Measurements from ENCODE around the gene KLHL21. TPM values are rescaled to one million over a fixed set of nuclear protein-coding genes. Genes with fewer than 3 reads are reported as not detected.

The KLHL21 gene
- total RNA-seq, 2 donors from 2014 or later: 142 to 156 TPM

GRCh38 chr1:6623269-6623965, 20.7 kb upstream of the KLHL21 start:
- ATAC-seq (ENCODE audit: insufficient number of reproducible peaks, low FRiP score, low read depth): no peak
- DNase-seq (ENCODE audit: low spot score): no peak
- H3K9me3 ChIP-seq: no peaks in the 10 kb centered on the region
- TF ChIP-seq CTCF (IDR thresholded peaks at IDR 0.05): no peak
- H3K27me3 ChIP-seq (replicated peaks; ENCODE audit: insufficient read depth): no peaks in the 10 kb centered on the region
- peaks cover 9 to 30% of the 10 kb centered on the region in 2 donors for H3K4me1 ChIP-seq (ENCODE audit: control insufficient read depth in 1 of 2, low read depth in 2 of 2)
- H3K27ac ChIP-seq: no peak overlapping the region
- H3K4me3 ChIP-seq: no peak overlapping the region
- H3K36me3 ChIP-seq: peaks cover 36% of the 10 kb centered on the region

- peaks cover 38% of the 10 kb centered on the region for H3K36me3 ChIP-seq
- no peak overlapping the region for H3K27ac ChIP-seq
- ATAC-seq (ENCODE audit: insufficient number of reproducible peaks, low FRiP score, low read depth): no peak
- H3K9me3 ChIP-seq: no peaks in the 10 kb centered on the region
- H3K27me3 ChIP-seq (replicated peaks; ENCODE audit: insufficient read depth): no peaks in the 10 kb centered on the region
- DNase-seq (ENCODE audit: low spot score): no peak
- H3K4me1 ChIP-seq (ENCODE audit: control insufficient read depth in 1 of 2, low read depth in 2 of 2): peaks cover 9 to 26% of the 10 kb centered on the region in 2 donors
- no peak overlapping the region for H3K4me3 ChIP-seq
- TF ChIP-seq CTCF (IDR thresholded peaks at IDR 0.05): no peak
These were observed 19.9 kb upstream of the KLHL21 start for GRCh38 chr1:6622396-6623152.

- Histone ChIP-seq H3K27me3 (replicated peaks; ENCODE audit: insufficient read depth) (no peaks in the 10 kb centered on the region), H3K4me1 (ENCODE audit: control insufficient read depth in 1 of 2, low read depth in 2 of 2) (peaks cover 8 to 20% of the 10 kb centered on the region in 2 donors), H3K36me3 (peaks cover 38% of the 10 kb centered on the region), H3K4me3 (no peak overlapping the region), H3K27ac (no peak overlapping the region), H3K9me3 (no peaks in the 10 kb centered on the region)
- TF ChIP-seq CTCF (IDR thresholded peaks at IDR 0.05): no peak
- ATAC-seq (ENCODE audit: insufficient number of reproducible peaks, low FRiP score, low read depth) (no peak), DNase-seq (ENCODE audit: low spot score) (no peak)
These were observed 19.0 kb upstream of the KLHL21 start for GRCh38 chr1:6621429-6622391.

- ATAC-seq (ENCODE audit: insufficient number of reproducible peaks, low FRiP score, low read depth): no peak
- no peaks in the 10 kb centered on the region for H3K27me3 ChIP-seq (replicated peaks; ENCODE audit: insufficient read depth)
- peaks cover 38% of the 10 kb centered on the region for H3K36me3 ChIP-seq
- no peak for DNase-seq (ENCODE audit: low spot score)
- peaks cover 4 to 10% of the 10 kb centered on the region in 2 donors for H3K4me1 ChIP-seq (ENCODE audit: control insufficient read depth in 1 of 2, low read depth in 2 of 2)
- H3K9me3 ChIP-seq: no peaks in the 10 kb centered on the region
- no peak overlapping the region for H3K27ac ChIP-seq
- H3K4me3 ChIP-seq: no peak overlapping the region
- no peak for TF ChIP-seq CTCF (IDR thresholded peaks at IDR 0.05)
These were observed 16.4 kb upstream of the KLHL21 start for GRCh38 chr1:6619045-6619444.
